A549 (cell line): ENCODE measurements around the gene CACNA1H. TPM values are rescaled to one million over a fixed set of nuclear protein-coding genes. Genes with fewer than 3 reads are reported as not detected.

ENCODE experiments used
- ATAC-seq, 2 experiments: fragments of 200-7000 bp in 1 of 2; fragments of >200 bp in 1 of 2; cut with Nextera tagmentation in 1 of 2; cut with Tn5 transposase in 1 of 2; 3 replicates each; pipeline versions ENCODE4 v1.8.0 to v1.9.1; 2018 to 2020; ENCODE audit warnings: mild to moderate bottlenecking in 1 of 2, moderate library complexity in 1 of 2
- CTCF ChIA-PET: fragments of 300-600 bp; sonication (Branson Sonifier 250); formaldehyde crosslinking; extraction: SDS; loops from one replicate; lab custom pipeline; 2021; ENCODE audit warnings: antibody characterized with exemption, inconsistent platforms; lab: Yijun Ruan, JAX
- POLR2A ChIA-PET: fragments of 350-600 bp; formaldehyde crosslinking; extraction: SDS; loops from one replicate; lab custom pipeline; 2021; ENCODE audit warnings: antibody characterized with exemption, inconsistent platforms; lab: Yijun Ruan, JAX
- DNase-seq, 2 experiments: peaks; one replicate each; pipeline versions ENCODE4 v3.0.0 to v3.0.0-alpha.2; 2011 to 2016; ENCODE audit warnings: low read depth in 1 of 2, low spot score in 1 of 2
- FAIRE-seq: peaks from 2 replicates; lab custom pipeline; 2011; peaks lifted over from hg19 to GRCh38; lab: Jason Lieb, UNC
- H3K27ac ChIP-seq, 2 experiments: fragments of >200 bp; sonication (Bioruptor Twin); formaldehyde crosslinking; 3 replicates each; pipeline ENCODE4 v1.5.1; 2016 to 2017
- H3K4me1 ChIP-seq: fragments of >200 bp; sonication (Bioruptor Twin); formaldehyde crosslinking; 3 replicates; pipeline ENCODE4 v1.6.1; 2016
- H3K4me2 ChIP-seq: fragments of >200 bp; sonication (Bioruptor Twin); formaldehyde crosslinking; 3 replicates; pipeline ENCODE4 v1.6.1; 2016
- H3K4me3 ChIP-seq: fragments of >200 bp; sonication (Bioruptor Twin); formaldehyde crosslinking; 3 replicates; pipeline ENCODE4 v1.5.1; 2016
- H3K9me3 ChIP-seq: fragments of >200 bp; sonication (Bioruptor Twin); formaldehyde crosslinking; 3 replicates; pipeline ENCODE4 v1.6.1; 2016
- ATOH8 ChIP-seq: fragments of 250-450 bp; sonication (Bioruptor Pico); IDR thresholded peaks from 2 replicates; pipeline ENCODE4 v1.5.0; 2020; ENCODE audit warnings: low read depth, mild to moderate bottlenecking, moderate library complexity
- BCL3 ChIP-seq: fragments of >200 bp; sonication (Bioruptor Twin); formaldehyde crosslinking; IDR thresholded peaks from 3 replicates; pipeline ENCODE4 v1.6.1; 2016
- BHLHE40 ChIP-seq: IDR thresholded peaks from 2 replicates; pipeline ENCODE4 v1.6.1; 2012; ENCODE audit warnings: low read depth, low read length, inconsistent platforms
- CBX2 ChIP-seq: fragments of 200-600 bp; sonication (generic); IDR thresholded peaks from 2 replicates; pipeline ENCODE4 v1.6.1; 2016; ENCODE audit warnings: low read depth, mild to moderate bottlenecking, borderline replicate concordance
- CBX8 ChIP-seq: fragments of 200-600 bp; sonication (generic); IDR thresholded peaks from 2 replicates; pipeline ENCODE4 v1.6.1; 2016
- CEBPB ChIP-seq, 2 experiments: fragments of >200 bp in 1 of 2; sonication (Bioruptor Twin) in 1 of 2; formaldehyde crosslinking in 1 of 2; IDR thresholded peaks; 2 replicates each; pipeline ENCODE4 v1.6.1; 2012 to 2016
- CHD2 ChIP-seq: fragments of 150-350 bp; IDR thresholded peaks from 2 replicates; pipeline ENCODE4 v1.6.1; 2014; ENCODE audit warnings: low read length; ENCODE audit not compliant: partially characterized antibody
- CTCF ChIP-seq: fragments of >200 bp; sonication (Bioruptor Twin); formaldehyde crosslinking; IDR thresholded peaks from 3 replicates; pipeline ENCODE4 v1.5.1; 2016
- E2F6 ChIP-seq: IDR thresholded peaks from 2 replicates; pipeline ENCODE4 v1.6.1; 2012; ENCODE audit warnings: low read depth, borderline replicate concordance
- ESRRA ChIP-seq: fragments of 150-350 bp; IDR thresholded peaks from 2 replicates; pipeline ENCODE4 v1.6.1; 2014; ENCODE audit warnings: mild to moderate bottlenecking, low read length, borderline replicate concordance
- HDAC2 ChIP-seq: fragments of 200-600 bp; sonication (generic); IDR thresholded peaks from 2 replicates; pipeline ENCODE4 v1.6.1; 2016
- HMGXB4 ChIP-seq: fragments of 250-450 bp; sonication (Bioruptor Pico); IDR thresholded peaks from 2 replicates; pipeline ENCODE4 v1.5.0; 2021; ENCODE audit warnings: mild to moderate bottlenecking, moderate library complexity, borderline replicate concordance
- HOXA7 ChIP-seq: fragments of 250-450 bp; sonication (Bioruptor Pico); IDR thresholded peaks from 2 replicates; pipeline ENCODE4 v1.5.0; 2020; ENCODE audit warnings: mild to moderate bottlenecking, moderate library complexity
- HOXB5 ChIP-seq: fragments of 250-450 bp; sonication (Bioruptor Pico); IDR thresholded peaks from 2 replicates; pipeline ENCODE4 v1.5.0; 2020; ENCODE audit warnings: mild to moderate bottlenecking, moderate library complexity
- JUN ChIP-seq, 2 experiments: fragments of >200 bp; sonication (Bioruptor Twin); formaldehyde crosslinking; IDR thresholded peaks; 2 replicates in 1 of 2; 3 replicates in 1 of 2; pipeline ENCODE4 v1.6.1; 2016 to 2017
- MAFK ChIP-seq: fragments of 450-650 bp; IDR thresholded peaks from 2 replicates; pipeline ENCODE4 v1.6.1; 2014; ENCODE audit not compliant: partially characterized antibody
- MAZ ChIP-seq: fragments of 150-350 bp; IDR thresholded peaks from 2 replicates; pipeline ENCODE4 v1.6.1; 2014; ENCODE audit warnings: antibody characterized with exemption, low read depth, low read length, borderline replicate concordance
- MYC ChIP-seq: IDR thresholded peaks from 2 replicates; pipeline ENCODE4 v1.6.1; 2012; ENCODE audit warnings: mild to moderate bottlenecking, inconsistent platforms, low read length, improper control_type of control experiment, borderline replicate concordance
- NR3C1 ChIP-seq: fragments of >200 bp; sonication (Bioruptor Twin); formaldehyde crosslinking; IDR thresholded peaks from 3 replicates; pipeline ENCODE4 v1.6.1; 2017
- PHF8 ChIP-seq: fragments of 200-600 bp; sonication (generic); IDR thresholded peaks from 2 replicates; pipeline ENCODE4 v1.6.1; 2016; ENCODE audit warnings: low read depth, mild to moderate bottlenecking, antibody characterized with exemption, moderate library complexity, borderline replicate concordance
- RARB ChIP-seq: fragments of 250-450 bp; sonication (Bioruptor Pico); IDR thresholded peaks from 2 replicates; pipeline ENCODE4 v1.8.0; 2021; ENCODE audit warnings: mild to moderate bottlenecking, moderate library complexity
- RFX5 ChIP-seq: fragments of 450-650 bp; IDR thresholded peaks from 2 replicates; pipeline ENCODE4 v1.7.1; 2014; ENCODE audit warnings: antibody characterized with exemption, mild to moderate bottlenecking, moderate library complexity
- RNF2 ChIP-seq: fragments of 200-600 bp; sonication (generic); IDR thresholded peaks from 2 replicates; pipeline ENCODE4 v1.6.1; 2016; ENCODE audit warnings: low read depth, mild to moderate bottlenecking, antibody characterized with exemption, moderate library complexity, borderline replicate concordance
- TFCP2L1 ChIP-seq: fragments of 250-450 bp; sonication (Bioruptor Pico); IDR thresholded peaks from 2 replicates; pipeline ENCODE4 v1.5.0; 2021; ENCODE audit warnings: mild to moderate bottlenecking
- TP53 ChIP-seq: fragments of 250-450 bp; sonication (Bioruptor Pico); IDR thresholded peaks from 2 replicates; pipeline ENCODE4 v1.5.0; 2021; ENCODE audit warnings: mild to moderate bottlenecking, moderate library complexity
- ZC3H11A ChIP-seq: fragments of 450-650 bp; IDR thresholded peaks from 2 replicates; pipeline ENCODE4 v1.6.1; 2014; ENCODE audit warnings: antibody characterized with exemption, mild to moderate bottlenecking
- ZFP36 ChIP-seq: fragments of 450-650 bp; IDR thresholded peaks from 2 replicates; pipeline ENCODE4 v1.6.1; 2014; ENCODE audit warnings: borderline replicate concordance; ENCODE audit not compliant: partially characterized antibody
- ZSCAN20 ChIP-seq: fragments of 250-450 bp; sonication (Bioruptor Pico); IDR thresholded peaks from 2 replicates; pipeline ENCODE4 v1.8.0; 2022; ENCODE audit warnings: mild to moderate bottlenecking, moderate library complexity
- WGBS: methylation state at CpG from one replicate; pipeline ENCODE4 v1.1.6; 2017; ENCODE audit errors: missing lambda C conversion rate; 5-methylcytosine and 5-hydroxymethylcytosine counted together
- polyA plus RNA-seq, 4 experiments: library from polyadenylated mRNA; depleted of rRNA in 3 of 4; stranded (reverse); fragments of >200 nt; fragmentation: RNase III in 1 of 4; extraction: RNeasy Plus Mini Kit Qiagen cat#74134 plus additional on column Dnase treatment in 1 of 4; gene quantifications; 2 replicates in 3 of 4; 3 replicates in 1 of 4; pipeline ENCODE4 v1.2.3, GENCODE V29; 2011 to 2017

The CACNA1H gene
- polyA plus RNA-seq, 2 of the 4 experiments (the other 2 are of a cell fraction), result 7.2 to 15.8 TPM

GRCh38 chr16:1213796-1214372 is 61.0 kb downstream of the CACNA1H start:
- Histone ChIP-seq H3K27ac (no peak overlapping the region), H3K4me1 (no peaks in the 10 kb centered on the region), H3K4me3 (no peak overlapping the region), H3K9me3 (no peaks in the 10 kb centered on the region), H3K4me2 (no peak overlapping the region)
- ChIA-PET CTCF (interaction anchor here (1.0 to 1.7 kb wide), 3 partner anchors 7 to 105 kb away, joined by 3 to 5 read pairs (median 3); no protein-coding TSS in a partner anchor), POLR2A (no interaction called here)
- DNase-seq, result no peak
- no peak for ATAC-seq
- FAIRE-seq, result no peak
- 86% methylated on average over 22 of the region's 25 CpGs for WGBS
- no peak for TF ChIP-seq TFCP2L1 (CRISPR knock-in tag)
- TF ChIP-seq RNF2, result no peak
- no peak for TF ChIP-seq HOXA7
- no peak for TF ChIP-seq HDAC2
- TF ChIP-seq HOXB5 (CRISPR knock-in tag), result no peak
- no peak for TF ChIP-seq ESRRA
- TF ChIP-seq NR3C1, result no peak
- TF ChIP-seq ZC3H11A, result no peak
- TF ChIP-seq CBX8, result no peak
- TF ChIP-seq BHLHE40, result no peak
- TF ChIP-seq TP53 (CRISPR knock-in tag), result no peak
- no peak for TF ChIP-seq MAFK
- no peak for TF ChIP-seq E2F6
- no peak for TF ChIP-seq HMGXB4 (CRISPR knock-in tag)
- no peak for TF ChIP-seq RARB (CRISPR knock-in tag)
- TF ChIP-seq CEBPB (IDR thresholded peaks at IDR 0.05), result no peak
- no peak for TF ChIP-seq RFX5
- no peak for TF ChIP-seq ZFP36
- TF ChIP-seq MYC, result no peak

- Histone ChIP-seq H3K4me1 (no peaks in the 10 kb centered on the region), H3K9me3 (no peaks in the 10 kb centered on the region)
- 85% methylated on average over 16 of the region's 16 CpGs for WGBS
- no peak for DNase-seq
- TF ChIP-seq BCL3, result no peak
- no peak for TF ChIP-seq CTCF
- no peak for TF ChIP-seq CHD2
- no peak for TF ChIP-seq HOXB5 (CRISPR knock-in tag)
- TF ChIP-seq PHF8, result no peak
- no peak for TF ChIP-seq TP53 (CRISPR knock-in tag)
- TF ChIP-seq MAFK, result no peak
- no peak for TF ChIP-seq MAZ
- no peak for TF ChIP-seq JUN (IDR thresholded peaks at IDR 0.05)
- no peak for TF ChIP-seq CBX2
- TF ChIP-seq ATOH8 (CRISPR knock-in tag), result no peak
- no peak for TF ChIP-seq ZSCAN20 (CRISPR knock-in tag)
- no peak for TF ChIP-seq ZFP36
- TF ChIP-seq, all 56 proteins: peak for 0
- ATAC-seq (no peak), FAIRE-seq (no peak)
- ChIA-PET CTCF (interaction anchor here (0.6 to 1.7 kb wide), 4 partner anchors 8 to 106 kb away, joined by 3 to 5 read pairs (median 3); no protein-coding TSS in a partner anchor), POLR2A (no interaction called here)
- no peak overlapping the region for H3K27ac ChIP-seq
- H3K4me3 ChIP-seq, result no peak overlapping the region
- no peak overlapping the region for H3K4me2 ChIP-seq
Measured at GRCh38 chr16:1214719-1215118, 61.8 kb downstream of the CACNA1H start.
